ENCODE data around the gene TOMM40.

TOMM40 gene

GRCh38 chr19:44889830-44890365, 1.2 kb upstream of the TOMM40 start:
- TF ChIP-seq FOXP2 (optimal IDR thresholded peaks at IDR 0.05; ENCODE audit: borderline replicate concordance, extremely low read depth, extremely low read length, insufficient read depth) = no peak

DNA sequence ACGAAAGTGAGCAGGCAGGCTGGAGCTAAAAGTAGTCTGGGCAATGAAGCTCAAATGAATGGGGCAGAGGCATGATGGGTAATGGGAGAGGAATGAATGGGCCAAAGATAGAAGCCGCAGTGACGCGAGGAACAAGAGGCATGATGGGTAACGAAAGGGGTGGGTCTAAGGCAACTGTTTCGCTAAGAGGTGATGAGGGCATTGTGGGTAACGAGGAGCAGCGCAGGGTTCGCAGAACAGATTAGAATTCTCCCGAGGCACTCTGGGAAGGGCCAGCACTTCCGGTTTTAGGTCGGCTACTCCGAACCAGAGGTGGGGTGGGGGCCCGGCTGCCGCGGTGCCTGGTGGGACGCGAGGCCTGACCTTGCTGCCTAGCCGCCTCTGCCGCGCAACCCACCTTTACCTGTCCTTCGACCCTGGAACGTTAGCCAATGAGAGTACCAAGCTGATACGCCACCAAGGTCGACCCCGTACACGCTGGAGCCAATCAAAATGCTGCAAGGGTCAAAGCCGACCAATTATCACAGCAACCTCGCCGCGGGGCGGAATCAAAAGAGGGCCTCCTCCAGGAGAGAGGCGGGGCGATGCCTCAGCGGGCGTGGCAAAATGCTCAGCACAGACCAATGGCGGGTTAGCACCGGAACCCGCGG, 563 bp upstream of the TOMM40 start:
- peak; percentile 97 for TF ChIP-seq SIN3A (IDR thresholded peaks at IDR 0.05; ENCODE audit: borderline replicate concordance, insufficient read depth, low read length)
- TF ChIP-seq POLR2AphosphoS5 (IDR thresholded peaks at IDR 0.05; ENCODE audit: low read depth, low read length) = peak; percentile 94
- TF ChIP-seq, protein P1, sequence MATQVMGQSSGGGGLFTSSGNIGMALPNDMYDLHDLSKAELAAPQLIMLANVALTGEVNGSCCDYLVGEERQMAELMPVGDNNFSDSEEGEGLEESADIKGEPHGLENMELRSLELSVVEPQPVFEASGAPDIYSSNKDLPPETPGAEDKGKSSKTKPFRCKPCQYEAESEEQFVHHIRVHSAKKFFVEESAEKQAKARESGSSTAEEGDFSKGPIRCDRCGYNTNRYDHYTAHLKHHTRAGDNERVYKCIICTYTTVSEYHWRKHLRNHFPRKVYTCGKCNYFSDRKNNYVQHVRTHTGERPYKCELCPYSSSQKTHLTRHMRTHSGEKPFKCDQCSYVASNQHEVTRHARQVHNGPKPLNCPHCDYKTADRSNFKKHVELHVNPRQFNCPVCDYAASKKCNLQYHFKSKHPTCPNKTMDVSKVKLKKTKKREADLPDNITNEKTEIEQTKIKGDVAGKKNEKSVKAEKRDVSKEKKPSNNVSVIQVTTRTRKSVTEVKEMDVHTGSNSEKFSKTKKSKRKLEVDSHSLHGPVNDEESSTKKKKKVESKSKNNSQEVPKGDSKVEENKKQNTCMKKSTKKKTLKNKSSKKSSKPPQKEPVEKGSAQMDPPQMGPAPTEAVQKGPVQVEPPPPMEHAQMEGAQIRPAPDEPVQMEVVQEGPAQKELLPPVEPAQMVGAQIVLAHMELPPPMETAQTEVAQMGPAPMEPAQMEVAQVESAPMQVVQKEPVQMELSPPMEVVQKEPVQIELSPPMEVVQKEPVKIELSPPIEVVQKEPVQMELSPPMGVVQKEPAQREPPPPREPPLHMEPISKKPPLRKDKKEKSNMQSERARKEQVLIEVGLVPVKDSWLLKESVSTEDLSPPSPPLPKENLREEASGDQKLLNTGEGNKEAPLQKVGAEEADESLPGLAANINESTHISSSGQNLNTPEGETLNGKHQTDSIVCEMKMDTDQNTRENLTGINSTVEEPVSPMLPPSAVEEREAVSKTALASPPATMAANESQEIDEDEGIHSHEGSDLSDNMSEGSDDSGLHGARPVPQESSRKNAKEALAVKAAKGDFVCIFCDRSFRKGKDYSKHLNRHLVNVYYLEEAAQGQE (IDR thresholded peaks at IDR 0.05; ENCODE audit: insufficient read depth in 1 of 2, low read depth in 2 of 2, low read length in 2 of 2) = no peak
- peak; percentile 91; the same call in 1 of the 2 replicates for TF ChIP-seq TAF1 (IDR thresholded peaks at IDR 0.05; ENCODE audit: borderline replicate concordance, insufficient read depth, low read length)
- TF ChIP-seq FOXP2 (optimal IDR thresholded peaks at IDR 0.05; ENCODE audit: borderline replicate concordance, extremely low read depth, extremely low read length, insufficient read depth) = peak; percentile 80

GRCh38 chr19:44892932-44893331, 1.9 kb downstream of the TOMM40 start:
- no peak for TF ChIP-seq FOXP2 (optimal IDR thresholded peaks at IDR 0.05; ENCODE audit: borderline replicate concordance, extremely low read depth, extremely low read length, insufficient read depth)
- TF ChIP-seq, protein P1 (IDR thresholded peaks at IDR 0.05; ENCODE audit: insufficient read depth in 1 of 2, low read depth in 2 of 2, low read length in 2 of 2) = no peak
- no peak for TF ChIP-seq POLR2AphosphoS5 (IDR thresholded peaks at IDR 0.05; ENCODE audit: low read depth, low read length)
- no peak for TF ChIP-seq SIN3A (IDR thresholded peaks at IDR 0.05; ENCODE audit: borderline replicate concordance, insufficient read depth, low read length)
- TF ChIP-seq TAF1 (IDR thresholded peaks at IDR 0.05; ENCODE audit: borderline replicate concordance, insufficient read depth, low read length) = no peak

DNA sequence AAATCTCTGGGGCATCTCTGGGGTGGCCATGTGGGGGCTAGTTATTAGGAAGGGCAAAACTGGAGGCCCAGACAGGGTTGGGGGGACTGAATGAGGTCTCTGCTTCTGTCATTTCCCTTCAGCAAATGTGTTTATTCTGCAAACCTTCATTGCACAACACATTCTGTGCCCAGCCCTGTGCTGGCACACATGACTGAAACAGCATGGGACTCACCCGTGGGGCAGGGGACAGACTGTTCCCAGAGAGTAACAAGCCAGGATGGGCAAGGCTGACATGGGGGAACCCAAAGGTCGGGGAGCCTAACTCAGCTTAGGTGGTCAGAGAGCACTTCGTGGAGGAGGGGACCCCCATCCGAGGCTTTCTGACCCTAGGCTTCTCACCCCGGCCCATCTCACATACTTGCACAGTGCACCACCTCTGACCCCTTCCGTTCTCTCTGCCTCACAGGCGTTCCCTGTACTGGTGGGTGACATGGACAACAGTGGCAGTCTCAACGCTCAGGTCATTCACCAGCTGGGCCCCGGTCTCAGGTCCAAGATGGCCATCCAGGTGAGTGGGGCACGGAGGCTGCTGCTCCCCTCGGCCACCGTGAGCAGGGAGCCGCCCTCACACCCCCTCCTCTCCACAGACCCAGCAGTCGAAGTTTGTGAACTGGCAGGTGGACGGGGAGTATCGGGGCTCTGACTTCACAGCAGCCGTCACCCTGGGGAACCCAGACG, 2.4 kb downstream of the TOMM40 start:
- TF ChIP-seq TAF1 (IDR thresholded peaks at IDR 0.05; ENCODE audit: borderline replicate concordance, insufficient read depth, low read length) (no peak), SIN3A (IDR thresholded peaks at IDR 0.05; ENCODE audit: borderline replicate concordance, insufficient read depth, low read length) (no peak), POLR2AphosphoS5 (IDR thresholded peaks at IDR 0.05; ENCODE audit: low read depth, low read length) (no peak), FOXP2 (optimal IDR thresholded peaks at IDR 0.05; ENCODE audit: borderline replicate concordance, extremely low read depth, extremely low read length, insufficient read depth) (no peak)
- TF ChIP-seq, protein P1 (IDR thresholded peaks at IDR 0.05; ENCODE audit: insufficient read depth in 1 of 2, low read depth in 2 of 2, low read length in 2 of 2) = no peak

GRCh38 chr19:44894052-44894400, 3.0 kb downstream of the TOMM40 start:
- TF ChIP-seq TAF1 (IDR thresholded peaks at IDR 0.05; ENCODE audit: borderline replicate concordance, insufficient read depth, low read length) (no peak), FOXP2 (optimal IDR thresholded peaks at IDR 0.05; ENCODE audit: borderline replicate concordance, extremely low read depth, extremely low read length, insufficient read depth) (no peak), POLR2AphosphoS5 (IDR thresholded peaks at IDR 0.05; ENCODE audit: low read depth, low read length) (no peak), SIN3A (IDR thresholded peaks at IDR 0.05; ENCODE audit: borderline replicate concordance, insufficient read depth, low read length) (no peak)
- TF ChIP-seq, protein P1 (IDR thresholded peaks at IDR 0.05; ENCODE audit: insufficient read depth in 1 of 2, low read depth in 2 of 2, low read length in 2 of 2) = no peak
